ENCODE results near the gene CHID1.

Gene CHID1

DNA sequence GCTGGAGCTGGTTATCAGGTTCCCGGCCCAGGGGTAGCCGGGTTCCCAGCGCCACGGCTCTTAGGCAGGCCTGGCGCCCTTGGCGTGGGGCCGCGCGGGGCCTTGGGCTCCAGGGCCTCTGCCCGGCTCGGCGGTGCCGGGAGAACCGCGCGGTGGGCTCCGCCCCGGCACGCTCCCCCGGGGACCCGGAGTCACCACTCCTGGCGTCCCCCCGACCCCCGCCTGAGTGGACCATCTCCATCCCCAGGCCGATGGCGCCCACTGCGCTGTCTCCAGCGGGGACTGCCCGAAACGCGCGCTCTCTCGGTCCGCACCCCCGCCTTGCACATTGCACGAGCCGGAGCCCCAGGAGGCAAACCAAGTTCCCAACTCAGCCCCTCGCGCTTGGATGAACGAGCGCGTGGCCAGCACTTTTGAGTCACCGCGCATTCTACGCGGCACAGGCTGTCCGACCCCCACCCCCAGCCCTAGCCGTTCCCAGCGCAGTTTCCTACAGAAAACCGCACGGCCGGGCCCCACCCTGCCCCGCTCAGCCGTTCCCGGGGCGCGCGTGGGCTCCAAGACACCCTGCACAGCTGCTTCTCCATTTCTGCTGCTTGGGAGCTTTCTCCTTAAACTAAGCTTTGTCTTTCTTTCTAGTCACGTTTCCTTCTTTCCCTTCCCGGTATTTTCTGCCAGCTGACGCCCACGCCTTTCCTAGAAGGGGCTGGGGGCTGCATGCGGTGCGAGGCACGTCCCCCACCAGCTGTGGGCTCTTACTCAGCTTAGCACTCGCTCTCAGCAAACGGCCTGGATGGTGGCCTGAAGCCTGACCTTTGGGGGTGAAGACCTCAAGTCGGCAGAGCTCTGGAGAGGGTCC lies 650 bp upstream of the CHID1 start:
- peaks cover 10% of the 10 kb centered on the region; the same call in 1 of the 2 replicates for H3K36me3 ChIP-seq (replicated peaks)
- in situ Hi-C loops (cut with MboI; ENCODE audit: low sequenced_read_pairs): no loop called here
- H3K4me3 ChIP-seq: peak overlapping the region; percentile 84
- no peaks in the 10 kb centered on the region for H3K9me3 ChIP-seq
- H3K27me3 ChIP-seq (ENCODE audit: low read depth): no peaks in the 10 kb centered on the region
- DNase-seq (ENCODE audit: low spot score in 2 of 2): peak in 1 of 2 experiments; percentile 61
- H3K4me1 ChIP-seq: peaks cover 8% of the 10 kb centered on the region

DNA sequence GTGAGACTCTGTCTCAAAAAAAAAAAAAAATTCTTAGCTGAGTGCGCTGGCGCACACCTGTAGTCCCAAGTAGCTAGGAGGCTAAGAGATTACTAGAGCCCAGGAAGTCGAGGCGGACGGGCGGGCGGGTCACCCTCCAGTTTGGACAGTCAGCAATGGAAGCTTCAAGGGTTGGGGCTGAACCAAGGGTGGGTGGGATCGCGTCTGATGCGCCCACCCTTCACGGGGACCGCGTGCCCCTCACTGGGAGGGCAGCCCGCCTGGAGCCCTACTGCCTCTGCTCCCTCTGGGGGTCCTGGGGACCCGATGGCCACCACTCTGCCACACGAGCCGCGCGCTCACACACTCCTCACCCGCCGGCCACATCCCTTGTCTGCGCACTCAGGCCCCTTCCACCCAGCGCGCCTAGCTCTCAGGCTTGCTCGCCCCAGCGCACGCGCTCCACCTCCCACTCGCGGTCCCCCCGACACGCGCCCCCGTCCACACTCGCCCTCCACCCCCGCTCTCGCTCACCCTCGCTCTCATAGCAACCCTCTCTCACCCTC lies 494 bp downstream of the CHID1 start:
- in situ Hi-C loops (cut with MboI; ENCODE audit: low sequenced_read_pairs): no loop called here
- H3K4me1 ChIP-seq: peaks cover 8% of the 10 kb centered on the region
- DNase-seq (ENCODE audit: low spot score in 2 of 2): peak in 1 of 2 experiments; percentile 36
- H3K4me3 ChIP-seq: peak overlapping the region; percentile 84
- no peaks in the 10 kb centered on the region for H3K9me3 ChIP-seq
- peaks cover 10% of the 10 kb centered on the region; the same call in 1 of the 2 replicates for H3K36me3 ChIP-seq (replicated peaks)
- H3K27me3 ChIP-seq (ENCODE audit: low read depth): no peaks in the 10 kb centered on the region

DNA sequence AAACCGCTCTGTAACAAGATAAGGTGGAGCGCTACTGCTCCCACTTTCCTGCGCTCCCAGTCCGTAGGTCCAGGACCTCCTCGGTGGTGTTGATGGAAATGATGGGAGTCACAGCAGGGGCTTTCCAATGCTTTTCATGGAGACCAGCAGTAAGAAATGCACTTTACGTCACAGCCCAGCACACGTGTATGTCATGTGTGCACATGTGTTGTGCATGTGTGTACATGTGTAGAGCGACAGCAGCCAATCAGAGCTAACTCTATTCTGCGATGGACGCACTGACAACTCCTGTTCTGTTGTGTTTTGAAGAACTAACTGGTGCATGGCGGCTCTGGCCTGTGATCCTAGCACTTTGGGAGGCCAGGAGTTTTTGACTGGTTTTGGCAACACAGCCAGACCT lies 1.2 kb downstream of the CHID1 start:
- Histone ChIP-seq H3K36me3 (replicated peaks) (peaks cover 16% of the 10 kb centered on the region), H3K4me3 (peak overlapping the region; percentile 84), H3K27me3 (ENCODE audit: low read depth) (no peaks in the 10 kb centered on the region), H3K4me1 (peaks cover 8% of the 10 kb centered on the region), H3K9me3 (no peaks in the 10 kb centered on the region)
- no peak for DNase-seq (ENCODE audit: low spot score in 2 of 2)
- in situ Hi-C loops (cut with MboI; ENCODE audit: low sequenced_read_pairs): no loop called here

DNA sequence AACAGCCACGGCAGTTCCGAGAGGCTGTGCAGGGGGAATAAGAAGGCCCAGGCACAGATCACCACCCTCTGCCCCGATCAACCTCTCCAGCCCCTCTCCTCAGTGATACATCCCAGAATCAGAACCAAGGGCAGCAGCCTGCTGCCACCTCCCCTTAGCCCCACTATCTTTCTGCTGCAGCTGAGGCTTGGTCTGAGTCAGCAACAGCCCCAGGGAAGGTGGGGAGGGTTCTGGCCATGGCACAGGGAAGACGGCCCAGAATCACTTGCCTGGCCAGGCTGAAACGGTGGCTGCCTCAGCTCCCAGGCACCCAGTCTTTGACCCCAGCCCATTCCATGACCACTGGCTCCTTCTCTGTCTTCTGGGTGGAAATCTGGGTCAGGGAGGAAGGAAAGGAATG lies 2.3 kb downstream of the CHID1 start:
- peaks cover 24% of the 10 kb centered on the region for H3K36me3 ChIP-seq (replicated peaks)
- H3K9me3 ChIP-seq: no peaks in the 10 kb centered on the region
- DNase-seq (ENCODE audit: low spot score in 2 of 2): no peak
- in situ Hi-C loops (cut with MboI; ENCODE audit: low sequenced_read_pairs): no loop called here
- no peaks in the 10 kb centered on the region for H3K27me3 ChIP-seq (ENCODE audit: low read depth)
- no peak overlapping the region for H3K4me3 ChIP-seq
- peaks cover 8% of the 10 kb centered on the region for H3K4me1 ChIP-seq

DNA sequence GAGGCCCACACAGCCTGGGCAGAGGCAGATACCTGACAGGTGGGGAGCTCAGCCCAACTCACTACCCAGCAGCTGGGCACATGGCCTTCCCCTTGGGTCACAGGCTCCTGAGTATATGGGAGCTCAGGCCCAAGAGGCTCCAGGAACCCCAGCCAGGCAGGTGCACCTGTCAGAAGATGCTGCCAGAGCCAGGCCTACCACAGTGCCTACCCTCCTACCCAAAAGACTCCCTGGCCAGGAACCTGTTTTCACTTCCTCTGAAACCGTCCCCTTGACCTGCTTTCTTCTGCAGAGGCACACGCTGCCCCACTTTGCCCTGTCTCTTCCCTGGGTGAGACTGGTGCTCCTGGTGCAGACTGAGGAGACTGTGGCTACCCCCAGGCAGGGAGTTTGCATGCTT lies 2.9 kb downstream of the CHID1 start:
- no peaks in the 10 kb centered on the region for H3K27me3 ChIP-seq (ENCODE audit: low read depth)
- peaks cover 30% of the 10 kb centered on the region for H3K36me3 ChIP-seq (replicated peaks)
- H3K4me3 ChIP-seq: no peak overlapping the region
- no peak for DNase-seq (ENCODE audit: low spot score in 2 of 2)
- in situ Hi-C loops (cut with MboI; ENCODE audit: low sequenced_read_pairs): no loop called here
- H3K4me1 ChIP-seq: peaks cover 8% of the 10 kb centered on the region
- no peaks in the 10 kb centered on the region for H3K9me3 ChIP-seq

DNA sequence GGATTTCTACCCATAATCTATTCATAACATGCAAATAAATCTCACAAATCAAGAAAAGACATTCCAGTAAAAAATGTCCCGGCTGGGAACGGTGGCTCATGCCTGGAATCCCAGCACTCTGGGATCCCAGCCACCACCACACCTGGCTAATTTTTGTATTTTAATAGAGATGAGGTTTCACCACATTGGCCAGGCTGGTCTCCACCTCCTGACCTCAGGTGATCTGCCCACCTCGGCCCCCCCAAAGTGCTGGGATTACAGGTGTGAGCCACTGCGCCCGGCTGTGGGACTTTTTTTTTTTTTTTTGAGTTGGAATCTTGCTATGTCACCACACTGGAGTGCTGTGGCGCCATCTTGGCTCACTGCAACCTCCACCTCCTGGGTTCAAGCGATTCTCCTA lies 4.7 kb downstream of the CHID1 start:
- Histone ChIP-seq H3K9me3 (no peaks in the 10 kb centered on the region), H3K4me3 (no peak overlapping the region), H3K4me1 (no peaks in the 10 kb centered on the region; the same call in 1 of the 2 replicates), H3K36me3 (replicated peaks) (peaks cover 48% of the 10 kb centered on the region), H3K27me3 (ENCODE audit: low read depth) (no peaks in the 10 kb centered on the region)
- in situ Hi-C loops (cut with MboI; ENCODE audit: low sequenced_read_pairs): no loop called here
- no peak for DNase-seq (ENCODE audit: low spot score in 2 of 2)

DNA sequence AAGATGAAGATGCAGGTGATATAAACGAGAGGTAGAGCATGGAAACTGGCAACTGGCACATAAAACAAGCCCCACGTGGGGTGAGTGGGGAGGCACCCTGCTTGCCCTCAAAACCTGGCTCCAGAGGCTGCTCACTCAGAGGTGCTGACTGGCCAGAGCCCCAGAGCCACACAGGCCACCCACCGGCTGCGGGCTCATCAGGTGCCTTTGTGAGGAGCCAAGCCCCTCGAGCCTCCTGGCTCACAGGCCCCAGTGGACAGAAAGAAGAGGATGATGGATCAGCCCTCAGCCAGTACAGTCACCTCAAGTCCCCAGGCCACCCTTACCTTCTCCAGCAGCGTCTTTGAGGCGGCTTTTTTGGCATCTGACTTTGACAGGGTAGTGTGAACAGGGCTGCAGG lies 6.2 kb downstream of the CHID1 start:
- DNase-seq (ENCODE audit: low spot score in 2 of 2): no peak
- Histone ChIP-seq H3K36me3 (replicated peaks) (peaks cover 58% of the 10 kb centered on the region), H3K27me3 (ENCODE audit: low read depth) (no peaks in the 10 kb centered on the region), H3K9me3 (no peaks in the 10 kb centered on the region), H3K4me1 (no peaks in the 10 kb centered on the region), H3K4me3 (no peak overlapping the region)
- in situ Hi-C loops (cut with MboI; ENCODE audit: low sequenced_read_pairs): no loop called here

DNA sequence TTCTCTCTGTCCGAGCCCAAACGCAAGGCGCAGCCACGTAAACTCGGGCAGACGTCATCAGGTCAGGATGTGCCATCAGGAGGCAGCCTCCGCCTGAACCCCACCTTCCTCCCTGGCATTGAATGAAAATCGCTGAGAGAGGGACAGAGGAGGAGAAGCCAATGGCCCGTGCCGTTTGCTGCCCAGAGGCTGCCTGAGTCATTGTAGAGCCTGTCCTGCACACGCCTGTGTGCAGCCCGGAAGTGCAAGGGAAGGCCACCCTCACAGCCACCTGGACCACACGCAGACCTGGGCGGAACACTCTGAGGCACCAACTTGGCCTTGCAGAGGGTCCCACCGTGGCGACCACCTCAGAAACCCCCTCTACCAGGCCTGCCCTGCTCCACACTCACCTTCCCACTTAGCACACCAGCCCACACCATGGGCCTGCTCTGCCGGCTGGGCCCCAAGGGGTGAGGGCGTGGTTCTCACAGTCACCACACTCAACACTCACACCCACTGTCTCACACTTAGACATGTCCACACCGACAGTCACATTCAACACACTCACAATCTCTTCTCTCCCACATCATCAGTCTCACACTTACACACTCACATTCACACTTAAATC lies 9.1 kb downstream of the CHID1 start:
- Histone ChIP-seq H3K4me1 (no peaks in the 10 kb centered on the region), H3K27me3 (ENCODE audit: low read depth) (no peaks in the 10 kb centered on the region), H3K4me3 (no peak overlapping the region), H3K9me3 (no peaks in the 10 kb centered on the region), H3K36me3 (replicated peaks) (peaks cover 71% of the 10 kb centered on the region)
- in situ Hi-C loops (cut with MboI; ENCODE audit: low sequenced_read_pairs): no loop called here
- no peak for DNase-seq (ENCODE audit: low spot score in 2 of 2)

DNA sequence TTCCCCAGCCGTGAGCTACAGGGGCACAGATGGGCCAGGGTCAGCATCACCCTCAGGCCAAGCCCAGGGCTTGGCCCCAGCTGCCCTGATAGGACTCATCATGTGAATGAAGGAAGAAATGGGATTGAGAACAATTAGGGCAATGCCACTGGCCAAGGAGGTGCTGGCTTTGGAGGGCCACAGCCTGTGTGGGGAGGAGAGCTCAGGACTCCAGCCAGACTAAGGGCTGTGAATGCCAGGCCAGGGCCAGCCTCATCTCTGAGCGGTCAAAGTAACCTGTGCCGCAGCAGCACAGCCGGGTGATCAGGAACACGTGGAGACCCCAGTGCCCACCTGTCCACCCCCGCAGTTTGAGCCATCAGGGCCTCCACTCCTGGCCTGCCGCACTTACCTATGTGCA lies 10.1 kb downstream of the CHID1 start:
- Histone ChIP-seq H3K36me3 (replicated peaks) (peaks cover 71% of the 10 kb centered on the region), H3K4me1 (no peaks in the 10 kb centered on the region), H3K4me3 (no peak overlapping the region), H3K27me3 (ENCODE audit: low read depth) (no peaks in the 10 kb centered on the region), H3K9me3 (no peaks in the 10 kb centered on the region)
- in situ Hi-C loops (cut with MboI; ENCODE audit: low sequenced_read_pairs): no loop called here
- DNase-seq (ENCODE audit: low spot score in 2 of 2): no peak

DNA sequence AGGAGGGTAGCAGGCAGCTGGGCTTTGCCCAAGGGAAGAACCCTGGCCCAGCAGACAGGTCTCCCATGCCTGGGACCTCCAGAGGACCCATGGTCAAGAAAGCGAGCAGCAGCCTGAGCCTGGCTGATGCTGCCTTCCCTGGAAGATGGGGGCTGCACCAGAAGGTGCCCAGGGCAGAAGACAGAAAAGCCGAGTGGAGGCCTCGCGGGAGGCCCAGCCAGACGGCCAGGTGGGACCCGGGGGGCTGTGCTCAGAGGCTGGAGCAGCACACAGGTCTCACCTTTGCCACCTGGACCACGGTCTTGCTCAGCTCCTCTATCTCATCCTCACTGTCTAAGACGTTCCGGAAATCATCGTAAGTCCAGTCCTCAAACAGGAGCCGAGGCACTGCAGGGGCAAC lies 10.9 kb downstream of the CHID1 start:
- in situ Hi-C loops (cut with MboI; ENCODE audit: low sequenced_read_pairs): no loop called here
- Histone ChIP-seq H3K9me3 (no peaks in the 10 kb centered on the region), H3K4me1 (no peaks in the 10 kb centered on the region), H3K27me3 (ENCODE audit: low read depth) (no peaks in the 10 kb centered on the region), H3K4me3 (no peak overlapping the region), H3K36me3 (replicated peaks) (peaks cover 68% of the 10 kb centered on the region)
- no peak for DNase-seq (ENCODE audit: low spot score in 2 of 2)

DNA sequence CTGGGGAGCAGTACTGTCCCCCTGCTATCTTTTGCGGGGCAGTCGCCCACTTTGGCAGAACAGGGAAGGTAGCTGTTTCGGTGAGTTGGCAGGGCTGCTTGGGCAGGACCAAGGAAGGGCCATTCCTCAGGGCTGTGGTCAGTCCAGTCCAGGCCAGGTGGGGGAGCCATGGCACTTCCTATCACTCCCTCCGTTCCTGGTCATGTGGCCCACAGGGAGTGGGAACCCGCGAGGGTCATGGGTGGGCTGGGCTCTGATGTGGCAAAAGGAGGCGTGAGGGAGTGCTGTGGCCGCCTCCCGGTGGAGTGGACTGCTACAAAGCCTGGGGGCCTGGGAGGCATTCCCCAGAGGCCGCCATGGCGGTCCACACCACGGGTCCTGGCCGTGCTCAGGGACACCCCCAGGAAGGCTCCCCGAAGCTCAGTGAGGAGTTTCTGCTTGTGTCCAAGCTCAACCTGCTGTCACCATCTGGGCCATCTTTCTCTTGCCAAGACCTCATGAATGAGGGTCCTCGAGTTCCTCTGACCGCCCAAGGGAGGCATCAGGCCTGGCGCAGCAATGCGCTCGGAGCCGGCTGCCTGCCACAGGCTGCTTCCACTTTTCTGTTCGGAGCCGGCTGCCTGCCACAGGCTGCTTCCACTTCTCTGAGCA lies 11.9 kb downstream of the CHID1 start:
- no peaks in the 10 kb centered on the region for H3K4me1 ChIP-seq

DNA sequence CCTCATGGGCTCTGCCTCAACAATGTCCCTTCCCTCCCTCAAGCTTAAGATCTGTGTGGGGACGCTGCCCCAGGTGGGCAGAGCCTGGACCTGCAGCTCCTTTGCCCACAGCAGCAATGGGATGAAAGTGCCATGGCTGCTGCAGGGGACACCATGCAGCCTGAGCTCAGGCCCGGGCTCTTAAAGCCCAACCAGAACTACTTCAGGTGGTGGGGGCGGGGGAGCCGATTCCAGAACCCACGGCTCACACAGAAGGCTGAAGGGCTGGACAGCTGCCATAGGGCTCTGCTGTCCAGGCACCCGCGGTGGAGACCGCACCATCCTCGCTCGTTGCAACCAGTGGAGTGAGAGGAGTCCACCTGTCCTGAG lies 12.5 kb downstream of the CHID1 start:
- Histone ChIP-seq H3K9me3 (no peaks in the 10 kb centered on the region), H3K4me1 (no peaks in the 10 kb centered on the region), H3K36me3 (replicated peaks) (peaks cover 55% of the 10 kb centered on the region), H3K4me3 (no peak overlapping the region), H3K27me3 (ENCODE audit: low read depth) (no peaks in the 10 kb centered on the region)
- peak in 1 of 2 experiments; percentile 53 for DNase-seq (ENCODE audit: low spot score in 2 of 2)
- in situ Hi-C loops (cut with MboI; ENCODE audit: low sequenced_read_pairs): no loop called here

More for the DNA sequence above, 11.9 kb downstream of the CHID1 start:
- Histone ChIP-seq H3K27me3 (ENCODE audit: low read depth) (no peaks in the 10 kb centered on the region), H3K36me3 (replicated peaks) (peaks cover 58% of the 10 kb centered on the region), H3K9me3 (no peaks in the 10 kb centered on the region), H3K4me3 (no peak overlapping the region)
- DNase-seq (ENCODE audit: low spot score in 2 of 2): peak in 1 of 2 experiments; percentile 37
- in situ Hi-C loops (cut with MboI; ENCODE audit: low sequenced_read_pairs): no loop called here

DNA sequence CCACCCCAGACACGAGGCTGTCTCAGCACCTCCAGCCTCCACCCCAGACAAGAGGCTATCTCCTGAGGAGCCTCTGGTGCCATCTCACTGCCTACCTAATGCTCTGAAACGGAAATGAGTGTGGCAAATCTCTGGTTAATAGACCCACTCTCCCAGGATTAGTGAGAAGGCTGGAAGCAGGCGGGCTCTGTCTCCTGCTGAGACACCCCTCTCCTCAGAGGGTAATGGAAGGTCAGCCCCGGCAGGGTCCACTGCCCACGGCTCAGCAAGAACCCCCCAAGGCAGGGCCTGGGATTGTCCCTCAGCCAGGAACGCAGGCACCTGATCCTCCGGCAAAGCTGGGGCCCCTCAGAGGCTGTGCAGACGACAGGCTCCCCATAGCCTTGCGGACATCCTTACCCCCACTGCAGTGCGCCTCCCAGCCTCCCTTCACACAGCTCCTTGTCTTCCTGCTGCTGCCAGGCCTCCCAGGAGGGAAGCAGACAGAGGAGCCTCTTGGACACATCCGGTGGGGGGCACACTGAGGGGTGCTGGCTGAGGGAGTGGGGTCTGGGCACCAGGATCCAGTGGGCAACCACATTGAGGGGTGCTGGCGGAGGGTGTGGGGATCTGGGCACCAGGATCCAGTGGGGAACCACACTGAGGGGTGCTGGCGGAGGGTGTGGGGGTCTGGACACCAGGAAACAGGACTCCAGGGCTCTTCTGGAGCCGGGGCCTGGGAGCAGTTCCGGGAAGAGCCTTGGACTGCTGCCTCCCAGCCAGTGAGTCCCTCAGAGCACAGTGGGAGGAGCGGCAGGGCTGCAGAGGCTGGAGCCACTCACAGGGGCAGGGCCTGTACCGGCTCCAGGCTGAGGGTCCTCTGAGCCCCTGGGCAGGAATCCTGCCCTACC lies 13.1 kb downstream of the CHID1 start:
- peaks cover 49% of the 10 kb centered on the region for H3K36me3 ChIP-seq (replicated peaks)
- no peak for DNase-seq (ENCODE audit: low spot score in 2 of 2)
- no peaks in the 10 kb centered on the region for H3K9me3 ChIP-seq
- no peaks in the 10 kb centered on the region for H3K4me1 ChIP-seq
- in situ Hi-C loops (cut with MboI; ENCODE audit: low sequenced_read_pairs): no loop called here
- no peak overlapping the region for H3K4me3 ChIP-seq
- H3K27me3 ChIP-seq (ENCODE audit: low read depth): no peaks in the 10 kb centered on the region

Measured in HAP-1 (cell line).